Muscle layer of duodenum (tissue), 2 donors: ENCODE data around the gene CALCOCO2.

Experiments
- H3K27ac ChIP-seq: one replicate; pipeline ENCODE4 v1.7.0; 2013; ENCODE audit warnings: mild to moderate bottlenecking, low read length
- H3K27me3 ChIP-seq: one replicate; pipeline ENCODE4 v1.7.0; 2013; ENCODE audit warnings: low read depth, mild to moderate bottlenecking, control low read depth, low read length
- H3K36me3 ChIP-seq, 2 donors: one replicate each; pipeline ENCODE4 v1.7.0; 2013; ENCODE audit warnings: low read length in 2 of 2, control low read depth in 1 of 2, mild to moderate bottlenecking in 1 of 2; ENCODE audit not compliant: insufficient read depth in 2 of 2, control insufficient read depth in 1 of 2
- H3K4me1 ChIP-seq, 2 donors: one replicate each; pipeline ENCODE4 v1.7.0; 2013; ENCODE audit warnings: low read length in 2 of 2, mild to moderate bottlenecking in 2 of 2, control low read depth in 1 of 2, moderate library complexity in 1 of 2; ENCODE audit not compliant: insufficient read depth in 2 of 2, control insufficient read depth in 1 of 2
- H3K4me3 ChIP-seq, 2 donors: one replicate each; pipeline ENCODE4 v1.7.0; 2013; ENCODE audit warnings: low read length in 2 of 2, low read depth in 1 of 2, mild to moderate bottlenecking in 1 of 2
- H3K9me3 ChIP-seq, 2 donors: one replicate each; pipeline ENCODE4 v1.7.0; 2013; ENCODE audit warnings: low read length in 2 of 2, control low read depth in 1 of 2, mild to moderate bottlenecking in 1 of 2; ENCODE audit not compliant: control insufficient read depth in 1 of 2
- donor health status: healthy.

CALCOCO2 gene

GRCh38 chr17:48883171-48883570 lies 52.3 kb downstream of the CALCOCO2 start:
- H3K36me3 ChIP-seq = no peaks in the 10 kb centered on the region
- no peaks in the 10 kb centered on the region for H3K9me3 ChIP-seq
- peaks cover 0 to 10% of the 10 kb centered on the region in 2 donors for H3K4me1 ChIP-seq
- no peak overlapping the region for H3K4me3 ChIP-seq
- H3K27ac ChIP-seq = no peak overlapping the region
- H3K27me3 ChIP-seq = no peaks in the 10 kb centered on the region

- Histone ChIP-seq H3K36me3 (peaks cover under 1 to 8% of the 10 kb centered on the region in 2 donors), H3K4me3 (no peak overlapping the region), H3K9me3 (no peaks in the 10 kb centered on the region), H3K4me1 (peaks cover 10% of the 10 kb centered on the region in 2 donors), H3K27ac (no peak overlapping the region), H3K27me3 (no peaks in the 10 kb centered on the region)
Measured at GRCh38 chr17:48890086-48890485, 59.3 kb downstream of the CALCOCO2 start.

- Histone ChIP-seq H3K4me1 (peaks cover 10% of the 10 kb centered on the region in 2 donors), H3K9me3 (no peaks in the 10 kb centered on the region), H3K36me3 (peaks cover 12 to 27% of the 10 kb centered on the region in 2 donors), H3K4me3 (peak overlapping the region; percentile 84 to 98), H3K27ac (peak overlapping the region; percentile 92), H3K27me3 (no peaks in the 10 kb centered on the region)
Measured at GRCh38 chr17:48892940-48893645, 62.3 kb downstream of the CALCOCO2 start.

GRCh38 chr17:48893646-48894508 lies 63.0 kb downstream of the CALCOCO2 start:
- Histone ChIP-seq H3K27me3 (no peaks in the 10 kb centered on the region), H3K36me3 (peaks cover 12 to 32% of the 10 kb centered on the region in 2 donors), H3K4me1 (peaks cover 10% of the 10 kb centered on the region in 2 donors), H3K9me3 (no peaks in the 10 kb centered on the region), H3K27ac (peak overlapping the region; percentile 92), H3K4me3 (peak overlapping the region; percentile 84 to 98)

GRCh38 chr17:48894886-48895285 lies 64.1 kb downstream of the CALCOCO2 start:
- Histone ChIP-seq H3K27me3 (no peaks in the 10 kb centered on the region), H3K27ac (no peak overlapping the region)

GRCh38 chr17:48901241-48901640 lies 70.4 kb downstream of the CALCOCO2 start:
- Histone ChIP-seq H3K4me3 (no peak overlapping the region), H3K36me3 (peaks cover under 1 to 15% of the 10 kb centered on the region in 2 donors), H3K9me3 (no peaks in the 10 kb centered on the region), H3K27me3 (no peaks in the 10 kb centered on the region), H3K27ac (no peak overlapping the region), H3K4me1 (no peaks in the 10 kb centered on the region)

More at GRCh38 chr17:48894886-48895285, 64.1 kb downstream of the CALCOCO2 start:
- H3K4me1 ChIP-seq = peaks cover 10% of the 10 kb centered on the region in 2 donors
- H3K9me3 ChIP-seq = no peaks in the 10 kb centered on the region
- no peak overlapping the region for H3K4me3 ChIP-seq
- H3K36me3 ChIP-seq = peaks cover 12 to 32% of the 10 kb centered on the region in 2 donors

GRCh38 chr17:48903401-48903800 lies 72.6 kb downstream of the CALCOCO2 start:
- Histone ChIP-seq H3K36me3 (peaks cover 0 to 2% of the 10 kb centered on the region in 2 donors), H3K27me3 (no peaks in the 10 kb centered on the region), H3K9me3 (no peaks in the 10 kb centered on the region), H3K27ac (no peak overlapping the region), H3K4me3 (no peak overlapping the region), H3K4me1 (peaks cover 0 to 5% of the 10 kb centered on the region in 2 donors)

GRCh38 chr17:48904428-48904827 lies 73.6 kb downstream of the CALCOCO2 start:
- Histone ChIP-seq H3K4me3 (no peak overlapping the region), H3K36me3 (no peaks in the 10 kb centered on the region), H3K4me1 (peaks cover under 1 to 10% of the 10 kb centered on the region in 2 donors), H3K27ac (no peak overlapping the region), H3K27me3 (no peaks in the 10 kb centered on the region), H3K9me3 (no peaks in the 10 kb centered on the region)

GRCh38 chr17:48905987-48906515 lies 75.2 kb downstream of the CALCOCO2 start:
- Histone ChIP-seq H3K4me1 (peaks cover 8 to 26% of the 10 kb centered on the region in 2 donors), H3K9me3 (no peaks in the 10 kb centered on the region), H3K4me3 (no peak overlapping the region), H3K27ac (no peak overlapping the region), H3K36me3 (peaks cover 0 to 7% of the 10 kb centered on the region in 2 donors), H3K27me3 (no peaks in the 10 kb centered on the region)

- Histone ChIP-seq H3K27ac (peak overlapping the region; percentile 86), H3K4me3 (peak overlapping the region; percentile 63 to 75), H3K27me3 (no peaks in the 10 kb centered on the region), H3K9me3 (no peaks in the 10 kb centered on the region), H3K4me1 (peaks cover 8 to 38% of the 10 kb centered on the region in 2 donors), H3K36me3 (peaks cover 1 to 12% of the 10 kb centered on the region in 2 donors)
Measured at GRCh38 chr17:48907713-48908046, 76.8 kb downstream of the CALCOCO2 start.
